ENCODE results near the gene FHIP2A. TPM values are rescaled to one million over a fixed set of nuclear protein-coding genes. Genes with fewer than 3 reads are reported as not detected.
"Not testable (repeated sequence)": the region's sequence is repeated elsewhere in the genome, so short reads cannot be mapped to it uniquely, and the experiment has no call there.

FHIP2A gene
- polyA plus RNA-seq, 4 donors: 27.6 to 44.3 (median 33.5) TPM

GRCh38 chr10:114855776-114856543, 34.4 kb downstream of the FHIP2A start:
- DNase-seq (ENCODE audit: low read depth in 4 of 4, low spot score in 3 of 4): no peak

- no peak for DNase-seq (ENCODE audit: low read depth in 4 of 4, low spot score in 3 of 4)
Measured at GRCh38 chr10:114856544-114857287, 35.1 kb downstream of the FHIP2A start.

- not testable (repeated sequence) for DNase-seq (ENCODE audit: low read depth in 4 of 4, low spot score in 3 of 4)
Measured at GRCh38 chr10:114857288-114857565, 35.6 kb downstream of the FHIP2A start.

- no peak for DNase-seq (ENCODE audit: low read depth in 4 of 4, low spot score in 3 of 4)
Measured at GRCh38 chr10:114857922-114858629, 36.5 kb downstream of the FHIP2A start.

GRCh38 chr10:114859222-114859621, 37.6 kb downstream of the FHIP2A start:
- DNase-seq (ENCODE audit: low read depth in 4 of 4, low spot score in 3 of 4): no peak

- DNase-seq (ENCODE audit: low read depth in 4 of 4, low spot score in 3 of 4): no peak
Measured at GRCh38 chr10:114862456-114862855, 40.9 kb downstream of the FHIP2A start.

GRCh38 chr10:114867365-114867764, 45.8 kb downstream of the FHIP2A start:
- DNase-seq (ENCODE audit: low read depth in 4 of 4, low spot score in 3 of 4): no peak

- no peak for DNase-seq (ENCODE audit: low read depth in 4 of 4, low spot score in 3 of 4)
Measured at GRCh38 chr10:114868870-114869519, 47.4 kb downstream of the FHIP2A start.

GRCh38 chr10:114869520-114869892, 47.9 kb downstream of the FHIP2A start:
- no peak for DNase-seq (ENCODE audit: low read depth in 4 of 4, low spot score in 3 of 4)

GRCh38 chr10:114870486-114870885, 48.9 kb downstream of the FHIP2A start:
- DNase-seq (ENCODE audit: low read depth in 4 of 4, low spot score in 3 of 4): no peak

GRCh38 chr10:114871379-114871778, 49.8 kb downstream of the FHIP2A start:
- DNase-seq (ENCODE audit: low read depth in 4 of 4, low spot score in 3 of 4): no peak

Other genes starting within 250 kb of the FHIP2A start
- 100 to 1,000 TPM in 3 of 4 donors, 10 to 100 TPM in 1; 96.4 to 113 (median 106) TPM for gene ABLIM1, start 163.5 kb upstream of the FHIP2A start, polyA plus RNA-seq (ENCODE audit: insufficient read length in 4 of 4)
- gene TRUB1, start 116.4 kb downstream of the FHIP2A start, polyA plus RNA-seq (ENCODE audit: insufficient read length in 4 of 4): 10 to 100 TPM; 38.0 to 46.7 (median 43.6) TPM

Measured in right renal pelvis (tissue), 4 donors.